DMS79 treated with DMSO at 0.1 percent for 48 hours (cell line): ENCODE data around the gene C22orf31.

Experiments
- DNase-seq: peaks from one replicate; lab custom pipeline; 2025; lab: John Stamatoyannopoulos, UW

C22orf31 gene

GRCh38 chr22:29029202-29030000, 32.2 kb downstream of the C22orf31 start:
- no peak for DNase-seq

DNA sequence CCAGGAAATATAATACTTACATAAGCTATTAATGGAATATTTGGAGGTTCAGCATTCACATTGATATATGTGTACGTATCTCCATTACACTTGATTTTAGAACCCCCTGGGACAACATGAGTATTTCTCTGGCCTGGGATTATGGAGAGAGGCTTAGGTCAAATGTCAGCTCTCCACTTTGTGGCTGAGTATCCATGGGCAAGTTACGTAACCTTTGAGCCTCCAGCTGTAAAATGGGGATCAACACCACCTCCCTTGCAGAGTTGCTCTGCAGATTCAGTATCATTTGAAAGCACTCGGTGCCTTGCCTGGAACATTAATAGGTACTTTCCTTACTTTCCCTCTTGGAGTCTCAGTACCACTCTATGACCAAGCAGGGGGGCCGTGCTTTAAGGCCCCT, 33.2 kb downstream of the C22orf31 start:
- DNase-seq, result no peak

DNA sequence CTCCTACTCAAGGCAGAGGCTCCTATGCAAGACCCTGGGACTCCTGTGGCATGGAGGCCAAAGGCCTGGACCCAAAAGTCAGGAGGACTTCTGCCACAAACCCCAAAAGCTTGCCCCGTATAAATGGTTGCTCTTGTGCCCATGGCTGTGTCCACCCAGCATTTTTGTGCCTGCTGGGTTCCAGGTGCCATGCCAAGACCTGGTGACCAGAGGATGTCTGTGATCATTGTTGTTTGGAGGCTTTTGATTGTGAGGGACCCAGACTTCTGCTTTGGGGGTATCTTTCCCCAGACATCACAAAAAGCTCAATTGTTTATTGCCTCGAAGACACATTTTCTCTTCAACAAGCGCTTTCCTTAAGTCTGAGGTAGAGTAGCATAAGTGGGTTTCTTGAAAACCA, 35.1 kb downstream of the C22orf31 start:
- no peak for DNase-seq

DNA sequence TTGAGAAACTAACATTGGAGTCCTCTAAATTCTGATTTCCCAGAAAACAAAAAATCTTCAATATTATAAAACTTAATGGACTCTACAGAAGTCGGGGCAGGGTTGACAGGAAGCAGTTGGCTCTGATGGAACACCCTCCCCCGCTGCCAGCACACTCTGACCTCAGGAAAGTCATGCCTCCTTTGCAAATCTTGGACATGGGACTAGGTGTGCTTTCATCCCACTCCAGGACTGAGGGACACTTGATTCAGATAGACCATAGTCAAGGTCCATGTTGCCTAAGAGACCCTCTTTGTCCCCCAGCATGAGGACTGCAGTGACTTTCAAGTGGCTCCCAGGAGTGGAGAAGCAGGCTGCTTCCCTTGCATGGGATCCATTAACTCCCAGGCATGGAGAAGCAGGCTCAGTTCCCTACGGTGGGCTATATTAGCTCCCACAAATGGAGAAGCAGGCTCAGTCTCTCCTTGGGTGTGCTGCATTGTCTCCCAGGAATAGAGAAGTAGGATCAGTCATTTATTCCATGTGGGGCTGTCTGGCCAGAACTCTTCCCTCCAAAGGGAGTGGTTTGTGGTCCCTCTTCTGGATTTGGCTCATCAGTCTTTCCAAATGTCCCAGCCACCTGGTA, 38.3 kb downstream of the C22orf31 start:
- no peak for DNase-seq

GRCh38 chr22:29022101-29022817, 39.4 kb downstream of the C22orf31 start:
- no peak for DNase-seq

- DNase-seq, result no peak
Measured at GRCh38 chr22:29018293-29019189, 43.1 kb downstream of the C22orf31 start.

- no peak for DNase-seq
Measured at GRCh38 chr22:29016067-29016938, 45.3 kb downstream of the C22orf31 start.

GRCh38 chr22:29014773-29015172, 46.9 kb downstream of the C22orf31 start:
- DNase-seq, result no peak

GRCh38 chr22:29014293-29014692, 47.3 kb downstream of the C22orf31 start:
- no peak for DNase-seq

GRCh38 chr22:29012952-29013351, 48.7 kb downstream of the C22orf31 start:
- no peak for DNase-seq

GRCh38 chr22:29012101-29012433, 49.6 kb downstream of the C22orf31 start:
- no peak for DNase-seq

DNA sequence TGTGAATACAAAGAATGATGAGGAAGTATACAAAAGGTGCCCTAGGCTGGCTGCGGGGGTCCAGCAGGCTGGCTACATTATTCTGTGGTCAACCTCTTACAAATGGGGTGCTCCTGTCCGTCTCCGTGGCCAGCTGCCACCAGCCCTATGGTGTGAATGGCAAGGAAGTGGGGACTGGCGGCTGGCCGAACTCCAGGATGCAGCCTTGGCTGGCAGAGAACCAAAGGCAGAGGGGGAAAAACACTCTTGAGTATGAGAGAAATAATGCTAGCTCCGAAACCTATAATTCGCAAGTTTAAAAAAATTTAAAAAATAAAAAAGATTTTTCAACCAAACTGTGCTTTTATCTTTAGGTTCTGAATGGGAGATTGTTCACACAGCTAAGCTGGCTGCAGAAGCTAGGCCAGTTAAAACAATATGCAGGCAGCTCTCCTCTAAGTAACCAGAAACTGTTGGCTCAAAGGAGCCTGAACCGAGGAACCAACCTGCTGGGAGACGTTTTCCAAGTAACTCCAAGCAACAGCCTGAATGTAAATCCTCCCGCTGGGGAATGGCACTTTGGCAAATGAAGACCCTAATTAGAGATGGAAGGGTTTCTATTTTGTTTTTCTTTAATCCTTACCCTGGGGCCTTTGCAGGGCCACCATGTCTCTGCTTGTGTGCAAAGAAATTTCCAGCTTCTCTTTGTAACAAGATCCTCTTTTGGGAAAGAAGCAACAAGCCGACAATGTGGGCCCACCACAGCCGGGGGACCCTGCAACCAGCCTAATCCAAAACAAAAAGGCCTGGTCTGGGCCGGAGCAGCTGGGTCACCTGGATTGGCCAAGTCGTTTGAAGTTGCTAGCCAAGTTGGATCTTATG, 50.2 kb downstream of the C22orf31 start:
- peak; percentile 65 for DNase-seq

- DNase-seq, result no peak
Measured at GRCh38 chr22:29009148-29009547, 52.5 kb downstream of the C22orf31 start.
